AG04450 (cell line): ENCODE data around the gene APOL4. TPM values are rescaled to one million over a fixed set of nuclear protein-coding genes. Genes with fewer than 3 reads are reported as not detected.

Experiments used
- CTCF ChIA-PET: fragments of 300-600, 350-600 bp; formaldehyde crosslinking; extraction: SDS; loops from one replicate; lab custom pipeline; 2022; ENCODE audit warnings: antibody characterized with exemption, inconsistent platforms; lab: Charles Lee
- POLR2A ChIA-PET: fragments of 350-600 bp; formaldehyde crosslinking; extraction: SDS; loops from one replicate; lab custom pipeline; 2021; ENCODE audit warnings: antibody characterized with exemption, inconsistent platforms; lab: Yijun Ruan, JAX
- DNase-seq: peaks from one replicate; pipeline ENCODE4 v3.0.0-alpha.2; 2011; ENCODE audit warnings: low read depth, low spot score
- H3K27ac ChIP-seq: one replicate; pipeline ENCODE4 v1.5.1; 2012; ENCODE audit warnings: low read depth, low read length, control low read depth
- H3K27me3 ChIP-seq: one replicate; pipeline ENCODE4 v1.6.0; 2012; ENCODE audit warnings: low read length; ENCODE audit not compliant: control insufficient read depth, insufficient read depth
- H3K4me3 ChIP-seq: 2 replicates; pipeline ENCODE4 v1.5.1; 2011; ENCODE audit warnings: mild to moderate bottlenecking, low read depth, low read length, control low read depth
- H3K9me3 ChIP-seq: 2 replicates; pipeline ENCODE4 v1.5.1; 2012; ENCODE audit warnings: low read length; ENCODE audit not compliant: control insufficient read depth, insufficient read depth
- polyA plus RNA-seq: library from polyadenylated mRNA; depleted of rRNA; stranded (reverse); fragments of >200 nt; gene quantifications from 2 replicates; pipeline ENCODE4 v1.2.3, GENCODE V29; 2011
- TF ChIP-seq, protein P1 (sequence below): IDR thresholded peaks from 2 replicates; pipeline ENCODE4 v1.5.1; 2011; ENCODE audit warnings: low read depth, low read length, control low read depth, inconsistent platforms

The APOL4 gene
- polyA plus RNA-seq, 1 experiment: 0.21 TPM

DNA sequence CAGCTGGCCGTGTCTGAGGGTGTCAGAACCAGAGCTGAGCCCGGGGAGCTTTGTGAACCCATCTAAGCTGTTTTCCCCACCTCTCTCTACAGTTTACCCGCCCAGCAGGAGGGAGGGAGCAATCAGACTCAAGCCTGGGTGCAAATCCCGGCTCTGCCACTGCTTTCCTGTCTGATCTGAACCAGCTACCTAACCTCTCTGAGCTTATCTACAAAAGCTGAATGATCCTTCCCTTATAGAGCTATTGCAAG is 37.5 kb upstream of the APOL4 start:
- no peaks in the 10 kb centered on the region for H3K27me3 ChIP-seq
- peak overlapping the region; percentile 83 for H3K27ac ChIP-seq
- H3K9me3 ChIP-seq: no peaks in the 10 kb centered on the region
- TF ChIP-seq, protein P1, sequence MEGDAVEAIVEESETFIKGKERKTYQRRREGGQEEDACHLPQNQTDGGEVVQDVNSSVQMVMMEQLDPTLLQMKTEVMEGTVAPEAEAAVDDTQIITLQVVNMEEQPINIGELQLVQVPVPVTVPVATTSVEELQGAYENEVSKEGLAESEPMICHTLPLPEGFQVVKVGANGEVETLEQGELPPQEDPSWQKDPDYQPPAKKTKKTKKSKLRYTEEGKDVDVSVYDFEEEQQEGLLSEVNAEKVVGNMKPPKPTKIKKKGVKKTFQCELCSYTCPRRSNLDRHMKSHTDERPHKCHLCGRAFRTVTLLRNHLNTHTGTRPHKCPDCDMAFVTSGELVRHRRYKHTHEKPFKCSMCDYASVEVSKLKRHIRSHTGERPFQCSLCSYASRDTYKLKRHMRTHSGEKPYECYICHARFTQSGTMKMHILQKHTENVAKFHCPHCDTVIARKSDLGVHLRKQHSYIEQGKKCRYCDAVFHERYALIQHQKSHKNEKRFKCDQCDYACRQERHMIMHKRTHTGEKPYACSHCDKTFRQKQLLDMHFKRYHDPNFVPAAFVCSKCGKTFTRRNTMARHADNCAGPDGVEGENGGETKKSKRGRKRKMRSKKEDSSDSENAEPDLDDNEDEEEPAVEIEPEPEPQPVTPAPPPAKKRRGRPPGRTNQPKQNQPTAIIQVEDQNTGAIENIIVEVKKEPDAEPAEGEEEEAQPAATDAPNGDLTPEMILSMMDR: no peak
- CTCF ChIA-PET: interaction anchor here (0.8 to 2.9 kb wide), 19 partner anchors 10 to 251 kb away, joined by 3 to 16 read pairs (median 4); partner anchors contain the start of gene APOL1
- no peak for DNase-seq
- POLR2A ChIA-PET: interaction anchor here (0.8 to 1.0 kb wide), 2 partner anchors 11 to 14 kb away, joined by 4 to 5 read pairs; partner anchors contain the start of gene APOL1
- peak overlapping the region; percentile 75 for H3K4me3 ChIP-seq

DNA sequence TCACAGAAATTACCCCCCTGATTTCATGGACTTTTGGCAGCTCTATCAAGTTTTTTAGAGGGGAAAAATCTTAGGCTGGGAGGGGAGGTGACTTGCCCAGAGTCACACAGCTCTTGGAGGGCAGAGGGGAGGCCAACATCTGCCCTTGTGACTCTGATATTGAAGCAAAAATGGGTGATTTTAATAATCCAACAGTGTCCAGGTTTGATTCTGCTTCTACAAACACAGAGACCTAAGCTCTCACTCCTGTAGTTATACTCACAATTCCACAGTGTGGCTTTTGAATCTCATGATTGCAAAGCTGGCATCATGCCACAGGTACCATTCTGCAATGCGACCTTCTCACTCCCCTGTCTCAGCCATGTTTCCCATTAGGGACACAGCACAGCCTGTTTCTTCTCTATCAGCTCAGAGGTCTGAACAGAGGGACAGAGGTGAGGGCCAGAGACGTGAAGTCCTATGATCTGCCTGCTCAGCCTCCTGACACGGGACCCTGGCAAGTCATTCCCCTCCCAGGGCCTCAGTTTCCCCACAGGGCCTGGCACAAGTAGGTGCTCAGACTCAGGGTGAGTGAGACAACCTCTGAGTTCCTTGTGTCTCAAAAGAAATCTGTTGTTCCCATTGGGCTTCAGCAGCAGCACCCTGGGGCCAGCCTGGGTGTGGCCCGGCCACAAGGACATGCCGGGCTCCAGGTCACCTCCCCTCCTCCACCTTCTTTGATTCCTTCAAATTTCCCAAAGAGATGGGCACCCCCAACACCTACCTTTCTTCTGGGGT is 37.0 kb upstream of the APOL4 start:
- ChIA-PET POLR2A (interaction anchor here (0.6 to 1.0 kb wide), 3 partner anchors 10 to 188 kb away, joined by 4 to 8 read pairs (median 5); partner anchors contain the start of gene APOL1), CTCF (interaction anchor here (0.8 to 2.9 kb wide), 20 partner anchors 10 to 251 kb away, joined by 3 to 16 read pairs (median 4); partner anchors contain the start of gene APOL1)
- DNase-seq: no peak
- H3K4me3 ChIP-seq: peak overlapping the region; percentile 75
- no peaks in the 10 kb centered on the region for H3K9me3 ChIP-seq
- no peaks in the 10 kb centered on the region for H3K27me3 ChIP-seq
- peak overlapping the region; percentile 83 for H3K27ac ChIP-seq
- TF ChIP-seq, protein P1: no peak

DNA sequence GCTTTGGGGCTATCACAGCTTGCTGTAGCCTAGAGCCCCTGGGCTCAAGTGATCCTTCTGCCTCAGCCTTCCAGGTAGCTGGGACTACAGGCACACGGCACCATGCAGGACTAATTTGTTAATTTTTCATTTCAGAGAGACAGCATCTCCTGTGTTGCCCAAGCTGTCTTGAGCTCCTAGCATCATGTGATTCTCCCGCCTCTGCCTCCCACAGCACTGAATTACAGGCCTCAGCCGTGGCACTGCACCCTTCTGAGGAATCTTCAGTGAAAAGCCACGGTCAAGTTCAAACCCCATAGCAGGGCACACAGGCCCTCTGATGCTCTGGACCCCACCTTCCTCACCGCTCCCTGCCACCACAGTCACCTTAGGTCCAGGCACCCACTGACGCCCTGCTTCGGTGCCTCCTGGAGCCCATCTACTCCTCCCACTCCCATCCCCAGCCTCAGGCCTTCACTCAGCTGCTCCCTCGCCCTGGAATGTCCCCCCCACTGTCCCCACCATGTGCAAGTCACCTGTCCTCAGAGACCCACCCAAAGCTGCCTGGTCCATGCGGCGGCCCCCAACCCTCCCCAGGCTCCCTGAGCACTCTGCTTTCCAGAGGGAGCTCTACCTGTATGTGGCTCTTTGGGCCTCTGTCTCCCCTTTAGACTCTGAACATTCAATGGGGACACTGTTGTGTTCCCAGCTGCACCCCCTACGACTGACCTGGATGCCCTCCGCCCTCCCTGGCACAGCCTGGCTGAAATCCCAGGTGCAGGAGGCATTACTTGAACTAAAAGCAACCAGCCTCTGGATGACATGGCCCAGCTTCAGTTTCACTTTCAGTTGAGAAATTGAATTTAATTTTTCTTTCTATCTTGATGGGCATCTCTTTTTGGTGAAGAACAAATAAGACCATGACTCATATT is 36.1 kb upstream of the APOL4 start:
- Histone ChIP-seq H3K27ac (peak overlapping the region; percentile 31), H3K4me3 (peak overlapping the region; percentile 75), H3K27me3 (no peaks in the 10 kb centered on the region), H3K9me3 (no peaks in the 10 kb centered on the region)
- CTCF ChIA-PET: interaction anchor here (0.9 to 2.9 kb wide), 5 partner anchors 11 to 249 kb away, joined by 3 to 16 read pairs (median 3); no protein-coding TSS in a partner anchor
- TF ChIP-seq, protein P1: no peak
- no peak for DNase-seq
- POLR2A ChIA-PET: interaction anchor here (0.6 kb wide), 1 partner anchor 189 kb away, joined by 8 read pairs; no protein-coding TSS in a partner anchor

DNA sequence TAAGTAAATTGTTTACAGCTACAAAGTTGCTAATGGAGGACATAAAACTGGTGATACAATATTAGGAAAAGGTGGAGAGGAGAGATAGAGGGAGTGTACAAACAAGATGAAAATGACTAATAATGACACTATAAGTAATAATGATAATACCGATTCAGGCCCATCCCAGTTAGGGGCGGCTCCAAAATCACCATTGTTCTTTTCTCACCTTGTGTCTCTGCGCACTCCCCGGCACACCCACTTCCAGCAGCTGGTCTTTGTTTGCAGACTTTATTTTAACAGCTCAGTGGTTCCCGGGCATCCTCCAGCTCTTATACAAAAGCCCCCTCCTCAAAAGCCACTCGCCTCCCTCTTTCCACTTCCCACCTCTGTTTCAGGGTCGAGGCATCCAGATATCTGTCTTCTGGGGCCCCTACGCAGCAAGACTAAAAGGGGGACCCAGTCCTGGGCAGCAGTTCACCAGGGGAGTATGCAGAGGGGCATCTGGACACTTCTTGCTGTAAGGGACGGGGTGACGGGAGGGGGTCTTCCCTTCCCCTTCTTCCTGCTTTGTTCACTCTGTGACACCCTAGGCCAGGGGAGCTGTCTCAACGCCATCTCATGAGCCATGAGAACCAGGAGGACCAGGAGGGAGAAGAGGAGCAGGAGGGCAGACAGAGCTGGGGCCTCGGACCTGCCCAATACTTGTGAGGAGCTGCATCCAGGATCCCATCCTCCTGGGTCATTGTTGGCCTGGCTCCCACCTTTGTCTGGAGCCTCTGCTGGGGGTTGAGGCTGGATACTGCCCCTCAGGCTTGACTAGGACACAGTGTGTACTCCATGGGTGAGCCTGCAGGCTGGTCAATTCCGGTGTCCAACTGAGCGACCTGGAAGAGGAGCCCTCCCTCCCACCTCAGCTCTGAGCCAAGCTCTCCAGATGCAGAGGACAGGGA is 35.0 kb upstream of the APOL4 start:
- CTCF ChIA-PET: interaction anchor here (0.9 to 1.3 kb wide), 3 partner anchors 40 to 92 kb away, joined by 3 read pairs; no protein-coding TSS in a partner anchor
- DNase-seq: no peak
- POLR2A ChIA-PET: no interaction called here
- H3K27ac ChIP-seq: no peak overlapping the region
- H3K4me3 ChIP-seq: no peak overlapping the region
- H3K27me3 ChIP-seq: no peaks in the 10 kb centered on the region
- H3K9me3 ChIP-seq: no peaks in the 10 kb centered on the region
- TF ChIP-seq, protein P1: no peak
